GM18507 (cell line): ENCODE measurements around the gene TBL1X.

Source experiments
- DNase-seq: peaks from one replicate; pipeline ENCODE4 v3.0.0; 2011; ENCODE audit warnings: low read depth; ENCODE audit not compliant: insufficient read length; ENCODE audit errors: extremely low spot score
- FAIRE-seq: peaks from 2 replicates; lab custom pipeline; 2011; peaks lifted over from hg19 to GRCh38; lab: Jason Lieb, UNC

TBL1X gene

GRCh38 chrX:9717376-9717775 lies 252.5 kb downstream of the TBL1X start:
- DNase-seq (no peak), FAIRE-seq (no peak)

- FAIRE-seq, result no peak
- DNase-seq, result no peak
These were observed 259.9 kb downstream of the TBL1X start for GRCh38 chrX:9724711-9725110.

- no peak for FAIRE-seq
These were observed 263.4 kb downstream of the TBL1X start for GRCh38 chrX:9728261-9728660.

GRCh38 chrX:9729171-9729885 lies 264.5 kb downstream of the TBL1X start:
- no peak for FAIRE-seq

More at GRCh38 chrX:9728261-9728660, 263.4 kb downstream of the TBL1X start:
- DNase-seq, result no peak

GRCh38 chrX:9730078-9730477 lies 265.2 kb downstream of the TBL1X start:
- FAIRE-seq (no peak), DNase-seq (no peak)

More at GRCh38 chrX:9729171-9729885, 264.5 kb downstream of the TBL1X start:
- DNase-seq, result no peak

- DNase-seq (no peak), FAIRE-seq (no peak)
These were observed 265.9 kb downstream of the TBL1X start for GRCh38 chrX:9730752-9731151.

- FAIRE-seq, result no peak
- DNase-seq, result no peak
These were observed 272.5 kb downstream of the TBL1X start for GRCh38 chrX:9737363-9737762.

- no peak for DNase-seq
- no peak for FAIRE-seq
These were observed 273.3 kb downstream of the TBL1X start for GRCh38 chrX:9738151-9738550.

GRCh38 chrX:9739130-9739529 lies 274.3 kb downstream of the TBL1X start:
- FAIRE-seq (no peak), DNase-seq (no peak)

- DNase-seq (no peak), FAIRE-seq (no peak)
These were observed 280.7 kb downstream of the TBL1X start for GRCh38 chrX:9745417-9746115.

- FAIRE-seq (no peak), DNase-seq (no peak)
These were observed 281.5 kb downstream of the TBL1X start for GRCh38 chrX:9746148-9746888.

- FAIRE-seq, result no peak
- DNase-seq, result no peak
These were observed 282.8 kb downstream of the TBL1X start for GRCh38 chrX:9747644-9748043.

GRCh38 chrX:9749146-9749692 lies 284.4 kb downstream of the TBL1X start:
- FAIRE-seq (no peak), DNase-seq (no peak)

- no peak for DNase-seq
- FAIRE-seq, result no peak
These were observed 292.5 kb downstream of the TBL1X start for GRCh38 chrX:9757366-9757765.

GRCh38 chrX:9758021-9758638 lies 293.3 kb downstream of the TBL1X start:
- DNase-seq (no peak), FAIRE-seq (no peak)

GRCh38 chrX:9759337-9759736 lies 294.5 kb downstream of the TBL1X start:
- DNase-seq (no peak), FAIRE-seq (no peak)

- FAIRE-seq, result no peak
- no peak for DNase-seq
These were observed 300.3 kb downstream of the TBL1X start for GRCh38 chrX:9765072-9765736.

- DNase-seq, result no peak
- no peak for FAIRE-seq
These were observed 300.9 kb downstream of the TBL1X start, which contains the start of gene GPR143 for GRCh38 chrX:9765737-9766097. TSS of gene GPR143 (minus strand) at chrX:9765847. CDS start at chrX:9765817, 30 bp downstream.

- FAIRE-seq, result no peak
- DNase-seq, result no peak
These were observed 302.5 kb downstream of the TBL1X start for GRCh38 chrX:9767375-9767774.
